HepG2 (cell line): ENCODE data around the gene RAB11FIP5. TPM values are rescaled to one million over a fixed set of nuclear protein-coding genes. Genes with fewer than 3 reads are reported as not detected.

Experiments used
- ATF7-NPFF ChIP-seq: sonication (generic); formaldehyde crosslinking; IDR thresholded peaks from 2 replicates; pipeline ENCODE4 v1.8.1; 2023; ENCODE audit warnings: mild to moderate bottlenecking, low read depth, missing genetic modification reagents, moderate library complexity
- DDIT3 ChIP-seq: sonication (generic); formaldehyde crosslinking; IDR thresholded peaks from 2 replicates; pipeline ENCODE4 v1.4.0; 2020; ENCODE audit warnings: mild to moderate bottlenecking, missing genetic modification reagents
- FOXK1 ChIP-seq: sonication (generic); formaldehyde crosslinking; IDR thresholded peaks from 2 replicates; pipeline ENCODE4 v1.4.0; 2020; ENCODE audit warnings: low read depth, missing genetic modification reagents, borderline replicate concordance
- GATAD1 ChIP-seq: IDR thresholded peaks from 2 replicates; pipeline ENCODE4 v1.6.1; 2016; ENCODE audit warnings: missing genetic modification reagents, missing compliant biosample characterization
- KLF12 ChIP-seq: sonication (generic); formaldehyde crosslinking; IDR thresholded peaks from 2 replicates; pipeline ENCODE4 v1.4.0; 2020; ENCODE audit warnings: missing genetic modification reagents, borderline replicate concordance
- MLLT10 ChIP-seq: sonication (generic); formaldehyde crosslinking; IDR thresholded peaks from 2 replicates; pipeline ENCODE4 v1.4.0; 2020; ENCODE audit warnings: missing genetic modification reagents
- NCOA2 ChIP-seq: sonication (generic); formaldehyde crosslinking; IDR thresholded peaks from 2 replicates; pipeline ENCODE4 v1.8.0; 2022; ENCODE audit warnings: inconsistent platforms
- PCBP1 ChIP-seq: fragments of 200-400 bp; formaldehyde crosslinking; IDR thresholded peaks from 2 replicates; pipeline ENCODE4 v1.6.1; 2017; ENCODE audit warnings: mild to moderate bottlenecking, low read depth, low read length, borderline replicate concordance
- SNAI1 ChIP-seq: sonication (generic); formaldehyde crosslinking; IDR thresholded peaks from 2 replicates; pipeline ENCODE4 v1.5.0; 2020; ENCODE audit warnings: mild to moderate bottlenecking, missing genetic modification reagents, borderline replicate concordance
- TGIF2 ChIP-seq: IDR thresholded peaks from 2 replicates; pipeline ENCODE4 v1.6.1; 2016; ENCODE audit warnings: control low read depth, missing compliant biosample characterization
- ZFP90 ChIP-seq: sonication (generic); formaldehyde crosslinking; IDR thresholded peaks from 2 replicates; pipeline ENCODE4 v1.8.0; 2022; ENCODE audit warnings: missing genetic modification reagents, mild to moderate bottlenecking, inconsistent platforms, borderline replicate concordance
- ZNF225 ChIP-seq: sonication (generic); formaldehyde crosslinking; IDR thresholded peaks from 2 replicates; pipeline ENCODE4 v1.4.0; 2020; ENCODE audit warnings: mild to moderate bottlenecking, missing genetic modification reagents
- ZNF337 ChIP-seq: sonication (generic); formaldehyde crosslinking; IDR thresholded peaks from 2 replicates; pipeline ENCODE4 v1.5.1; 2020; ENCODE audit warnings: missing genetic modification reagents, low read depth, mild to moderate bottlenecking, borderline replicate concordance
- ZNF33A ChIP-seq: sonication (generic); formaldehyde crosslinking; IDR thresholded peaks from 2 replicates; pipeline ENCODE4 v1.5.1; 2020; ENCODE audit warnings: missing genetic modification reagents, mild to moderate bottlenecking, moderate library complexity, borderline replicate concordance
- ZNF569 ChIP-seq: sonication (generic); formaldehyde crosslinking; IDR thresholded peaks from 2 replicates; pipeline ENCODE4 v1.5.0; 2020; ENCODE audit warnings: mild to moderate bottlenecking, missing genetic modification reagents, moderate library complexity, borderline replicate concordance
- ZNF616 ChIP-seq: sonication (generic); formaldehyde crosslinking; IDR thresholded peaks from 2 replicates; pipeline ENCODE4 v1.5.0; 2020; ENCODE audit warnings: low read depth, mild to moderate bottlenecking, missing genetic modification reagents
- ZNF7 ChIP-seq: IDR thresholded peaks from 2 replicates; pipeline ENCODE4 v1.6.1; 2016; ENCODE audit warnings: missing biosample characterization, missing genetic modification reagents
- ZNF879 ChIP-seq: sonication (generic); formaldehyde crosslinking; IDR thresholded peaks from 2 replicates; pipeline ENCODE4 v1.8.1; 2023; ENCODE audit warnings: missing genetic modification reagents
- polyA plus RNA-seq, 8 experiments: library from polyadenylated mRNA; depleted of rRNA in 3 of 8; stranded (reverse) in 7 of 8; unstranded in 1 of 8; fragments of >200 nt; fragmentation: Illumina TruSeq in 4 of 8; extraction: Trizol in 4 of 8; gene quantifications; 2 replicates each; pipeline versions ENCODE4 v1.2.1 to v1.2.3, GENCODE V29; 2011 to 2016; ENCODE audit warnings: low read depth in 4 of 8, missing spikeins in 1 of 8, mixed read lengths in 1 of 8; ENCODE audit not compliant: insufficient read depth in 1 of 8
- total RNA-seq, 5 experiments: library from RNA; depleted of rRNA; stranded (reverse); fragments of >200 nt; fragmentation: Illumina TruSeq; extraction: Trizol; gene quantifications; 2 replicates each; pipeline ENCODE4 v1.2.3, GENCODE V29; 2016; ENCODE audit warnings: low read depth in 1 of 5
- TF ChIP-seq, protein P1 (sequence below): sonication (generic); formaldehyde crosslinking; IDR thresholded peaks from 2 replicates; pipeline ENCODE4 v1.9.0; 2021; ENCODE audit warnings: mild to moderate bottlenecking, missing genetic modification reagents

The RAB11FIP5 gene
- total and polyA plus RNA-seq, 2 of the 13 experiments (the other 11 are each of a cell fraction or from before 2014, with no cell fraction given), result 9.4 to 22.9 TPM

DNA sequence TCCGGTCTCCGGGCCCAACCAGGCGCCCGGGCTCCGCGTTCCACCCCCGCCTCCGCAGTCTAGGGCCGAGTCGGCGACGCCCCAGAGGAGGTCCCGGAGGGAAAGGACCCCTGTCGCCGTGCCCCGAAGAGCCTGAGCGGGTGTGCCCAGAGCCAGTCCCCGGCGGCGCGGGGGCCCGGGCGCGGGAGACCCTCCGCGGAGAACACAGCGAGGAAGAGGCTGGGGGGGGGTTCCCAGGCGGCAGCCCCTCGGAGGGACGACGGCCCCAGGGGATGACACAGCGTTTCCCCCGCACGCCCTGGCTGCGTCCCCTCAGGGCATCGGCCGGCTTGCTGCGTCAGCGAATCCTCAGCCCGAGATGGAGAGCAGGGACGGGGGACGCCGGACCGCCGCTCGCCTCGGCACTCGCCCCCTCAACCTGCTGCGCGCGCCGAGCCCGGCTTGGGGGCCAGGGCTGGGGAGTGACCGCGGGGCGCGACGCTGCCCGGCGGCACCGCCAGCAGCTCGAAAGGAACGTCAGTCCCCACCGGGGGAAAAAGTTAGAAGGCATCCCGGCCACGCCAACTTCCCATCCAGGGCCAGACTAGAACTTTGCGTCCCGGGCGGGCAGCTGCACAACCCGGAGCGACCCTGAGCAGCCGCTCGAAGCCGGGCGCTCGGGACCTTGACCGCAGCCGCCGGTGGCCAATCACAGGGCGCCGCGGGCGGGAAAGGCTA, 41.9 kb downstream of the RAB11FIP5 start (continued):
- TF ChIP-seq MLLT10 (CRISPR knock-in tag), result no peak
- TF ChIP-seq ZNF616, result 0 out of 2 replicates have a peak, but pooled peaks have one; percentile 58
- TF ChIP-seq, protein P1, sequence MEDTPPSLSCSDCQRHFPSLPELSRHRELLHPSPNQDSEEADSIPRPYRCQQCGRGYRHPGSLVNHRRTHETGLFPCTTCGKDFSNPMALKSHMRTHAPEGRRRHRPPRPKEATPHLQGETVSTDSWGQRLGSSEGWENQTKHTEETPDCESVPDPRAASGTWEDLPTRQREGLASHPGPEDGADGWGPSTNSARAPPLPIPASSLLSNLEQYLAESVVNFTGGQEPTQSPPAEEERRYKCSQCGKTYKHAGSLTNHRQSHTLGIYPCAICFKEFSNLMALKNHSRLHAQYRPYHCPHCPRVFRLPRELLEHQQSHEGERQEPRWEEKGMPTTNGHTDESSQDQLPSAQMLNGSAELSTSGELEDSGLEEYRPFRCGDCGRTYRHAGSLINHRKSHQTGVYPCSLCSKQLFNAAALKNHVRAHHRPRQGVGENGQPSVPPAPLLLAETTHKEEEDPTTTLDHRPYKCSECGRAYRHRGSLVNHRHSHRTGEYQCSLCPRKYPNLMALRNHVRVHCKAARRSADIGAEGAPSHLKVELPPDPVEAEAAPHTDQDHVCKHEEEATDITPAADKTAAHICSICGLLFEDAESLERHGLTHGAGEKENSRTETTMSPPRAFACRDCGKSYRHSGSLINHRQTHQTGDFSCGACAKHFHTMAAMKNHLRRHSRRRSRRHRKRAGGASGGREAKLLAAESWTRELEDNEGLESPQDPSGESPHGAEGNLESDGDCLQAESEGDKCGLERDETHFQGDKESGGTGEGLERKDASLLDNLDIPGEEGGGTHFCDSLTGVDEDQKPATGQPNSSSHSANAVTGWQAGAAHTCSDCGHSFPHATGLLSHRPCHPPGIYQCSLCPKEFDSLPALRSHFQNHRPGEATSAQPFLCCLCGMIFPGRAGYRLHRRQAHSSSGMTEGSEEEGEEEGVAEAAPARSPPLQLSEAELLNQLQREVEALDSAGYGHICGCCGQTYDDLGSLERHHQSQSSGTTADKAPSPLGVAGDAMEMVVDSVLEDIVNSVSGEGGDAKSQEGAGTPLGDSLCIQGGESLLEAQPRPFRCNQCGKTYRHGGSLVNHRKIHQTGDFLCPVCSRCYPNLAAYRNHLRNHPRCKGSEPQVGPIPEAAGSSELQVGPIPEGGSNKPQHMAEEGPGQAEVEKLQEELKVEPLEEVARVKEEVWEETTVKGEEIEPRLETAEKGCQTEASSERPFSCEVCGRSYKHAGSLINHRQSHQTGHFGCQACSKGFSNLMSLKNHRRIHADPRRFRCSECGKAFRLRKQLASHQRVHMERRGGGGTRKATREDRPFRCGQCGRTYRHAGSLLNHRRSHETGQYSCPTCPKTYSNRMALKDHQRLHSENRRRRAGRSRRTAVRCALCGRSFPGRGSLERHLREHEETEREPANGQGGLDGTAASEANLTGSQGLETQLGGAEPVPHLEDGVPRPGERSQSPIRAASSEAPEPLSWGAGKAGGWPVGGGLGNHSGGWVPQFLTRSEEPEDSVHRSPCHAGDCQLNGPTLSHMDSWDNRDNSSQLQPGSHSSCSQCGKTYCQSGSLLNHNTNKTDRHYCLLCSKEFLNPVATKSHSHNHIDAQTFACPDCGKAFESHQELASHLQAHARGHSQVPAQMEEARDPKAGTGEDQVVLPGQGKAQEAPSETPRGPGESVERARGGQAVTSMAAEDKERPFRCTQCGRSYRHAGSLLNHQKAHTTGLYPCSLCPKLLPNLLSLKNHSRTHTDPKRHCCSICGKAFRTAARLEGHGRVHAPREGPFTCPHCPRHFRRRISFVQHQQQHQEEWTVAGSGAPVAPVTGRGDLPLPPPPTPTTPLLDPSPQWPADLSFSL (CRISPR knock-in tag), result peak; percentile 56; the same call in 1 of the 2 replicates
- peak; percentile 82 for TF ChIP-seq KLF12
- TF ChIP-seq ZNF337, result peak; percentile 60; the same call in 1 of the 2 replicates
- no peak for TF ChIP-seq FOXK1
- TF ChIP-seq ZNF569, result no peak
- no peak for TF ChIP-seq DDIT3 (CRISPR knock-in tag)
- TF ChIP-seq ZNF879 (CRISPR knock-in tag), result no peak
- TF ChIP-seq ZFP90 (CRISPR knock-in tag), result peak; percentile 52; the same call in 1 of the 2 replicates
- TF ChIP-seq ZNF225, result peak; percentile 30
- TF ChIP-seq NCOA2 (CRISPR knock-in tag), result no peak
- no peak for TF ChIP-seq TGIF2
- TF ChIP-seq ZNF33A (CRISPR knock-in tag), result no peak
- TF ChIP-seq PCBP1, result no peak
- no peak for TF ChIP-seq GATAD1 (CRISPR knock-in tag)
- TF ChIP-seq ATF7-NPFF (CRISPR knock-in tag), result peak; percentile 20; the same call in 1 of the 2 replicates
- TF ChIP-seq ZNF7, result no peak
- 0 out of 2 replicates have a peak, but pooled peaks have one; percentile 20 for TF ChIP-seq SNAI1 (CRISPR knock-in tag)
